Parathyroid adenoma (tissue), 2 donors: Measurements from ENCODE around the gene PDGFD.

Experiments
- H2AFZ ChIP-seq: fragments of 300-600 bp; sonication (generic); one replicate; pipeline ENCODE4 v1.7.0; 2017; ENCODE audit warnings: antibody characterized with exemption, mild to moderate bottlenecking
- H3K27ac ChIP-seq: fragments of 300-600 bp; sonication (generic); one replicate; pipeline ENCODE4 v1.7.0; 2017
- H3K27me3 ChIP-seq: fragments of 300-600 bp; sonication (generic); one replicate; pipeline ENCODE4 v1.7.0; 2017; ENCODE audit warnings: low read length; ENCODE audit not compliant: control insufficient read depth, insufficient read depth
- H3K36me3 ChIP-seq: fragments of 300-600 bp; sonication (generic); one replicate; pipeline ENCODE4 v1.7.0; 2017; ENCODE audit warnings: low read length; ENCODE audit not compliant: control insufficient read depth, insufficient read depth
- H3K4me1 ChIP-seq: fragments of 300-600 bp; sonication (generic); one replicate; pipeline ENCODE4 v1.7.0; 2017; ENCODE audit warnings: control low read depth
- H3K4me2 ChIP-seq: fragments of 300-600 bp; sonication (generic); one replicate; pipeline ENCODE4 v1.7.0; 2017; ENCODE audit warnings: low read length
- H3K4me3 ChIP-seq: fragments of 300-600 bp; sonication (generic); one replicate; pipeline ENCODE4 v1.7.0; 2017; ENCODE audit warnings: low read depth, low read length
- H3K79me2 ChIP-seq: fragments of 300-600 bp; sonication (generic); one replicate; pipeline ENCODE4 v1.7.0; 2017; ENCODE audit warnings: control low read depth
- H3K9ac ChIP-seq: fragments of 300-600 bp; sonication (generic); one replicate; pipeline ENCODE4 v1.7.0; 2017; ENCODE audit warnings: mild to moderate bottlenecking
- H3K9me3 ChIP-seq: fragments of 300-600 bp; sonication (generic); one replicate; pipeline ENCODE4 v1.7.0; 2017; ENCODE audit warnings: low read length; ENCODE audit not compliant: control insufficient read depth
- CTCF ChIP-seq: fragments of 300-600 bp; sonication (generic); IDR thresholded peaks from one replicate; pipeline ENCODE4 v1.7.0; 2017; ENCODE audit warnings: antibody characterized with exemption, mild to moderate bottlenecking
- donor health status: primary hyperparathyroidism.

PDGFD gene

GRCh38 chr11:104003491-104003890 lies 160.5 kb downstream of the PDGFD start:
- TF ChIP-seq CTCF = no peak

GRCh38 chr11:104001561-104002056 lies 162.3 kb downstream of the PDGFD start:
- Histone ChIP-seq H3K79me2 (no peaks in the 10 kb centered on the region), H3K36me3 (no peaks in the 10 kb centered on the region), H3K4me1 (no peaks in the 10 kb centered on the region), H3K9ac (no peak overlapping the region), H3K27me3 (no peaks in the 10 kb centered on the region), H3K9me3 (no peaks in the 10 kb centered on the region), H3K4me3 (no peak overlapping the region), H2AFZ (no peak overlapping the region), H3K4me2 (no peak overlapping the region), H3K27ac (no peak overlapping the region)
- no peak for TF ChIP-seq CTCF

More at GRCh38 chr11:104003491-104003890, 160.5 kb downstream of the PDGFD start:
- Histone ChIP-seq H3K4me1 (no peaks in the 10 kb centered on the region), H3K4me3 (no peak overlapping the region), H3K27me3 (no peaks in the 10 kb centered on the region), H3K9ac (no peak overlapping the region), H3K36me3 (no peaks in the 10 kb centered on the region), H3K27ac (no peak overlapping the region), H3K9me3 (no peaks in the 10 kb centered on the region), H3K4me2 (no peak overlapping the region), H3K79me2 (no peaks in the 10 kb centered on the region), H2AFZ (no peak overlapping the region)

- H3K27me3 ChIP-seq = no peaks in the 10 kb centered on the region
- H3K27ac ChIP-seq = no peak overlapping the region
- H3K9me3 ChIP-seq = no peaks in the 10 kb centered on the region
- no peaks in the 10 kb centered on the region for H3K79me2 ChIP-seq
- TF ChIP-seq CTCF = no peak
- no peak overlapping the region for H3K4me2 ChIP-seq
- H3K4me3 ChIP-seq = no peak overlapping the region
- no peaks in the 10 kb centered on the region for H3K36me3 ChIP-seq
- H3K4me1 ChIP-seq = no peaks in the 10 kb centered on the region
- H3K9ac ChIP-seq = no peak overlapping the region
- no peak overlapping the region for H2AFZ ChIP-seq
Measured at GRCh38 chr11:104000798-104001197, 163.1 kb downstream of the PDGFD start.

- no peaks in the 10 kb centered on the region for H3K4me1 ChIP-seq
- no peak overlapping the region for H3K4me3 ChIP-seq
- no peaks in the 10 kb centered on the region for H3K9me3 ChIP-seq
- no peak overlapping the region for H2AFZ ChIP-seq
- TF ChIP-seq CTCF = no peak
- no peak overlapping the region for H3K9ac ChIP-seq
- H3K27me3 ChIP-seq = no peaks in the 10 kb centered on the region
- no peak overlapping the region for H3K4me2 ChIP-seq
- H3K36me3 ChIP-seq = no peaks in the 10 kb centered on the region
- H3K27ac ChIP-seq = no peak overlapping the region
- H3K79me2 ChIP-seq = no peaks in the 10 kb centered on the region
Measured at GRCh38 chr11:103998826-103999508, 165.0 kb downstream of the PDGFD start.

- no peaks in the 10 kb centered on the region for H3K9me3 ChIP-seq
- H2AFZ ChIP-seq = no peak overlapping the region
- no peak overlapping the region for H3K4me2 ChIP-seq
- H3K36me3 ChIP-seq = no peaks in the 10 kb centered on the region
- no peak overlapping the region for H3K9ac ChIP-seq
- H3K27ac ChIP-seq = no peak overlapping the region
- no peaks in the 10 kb centered on the region for H3K79me2 ChIP-seq
- TF ChIP-seq CTCF = no peak
- no peaks in the 10 kb centered on the region for H3K4me1 ChIP-seq
- H3K4me3 ChIP-seq = no peak overlapping the region
- no peaks in the 10 kb centered on the region for H3K27me3 ChIP-seq
Measured at GRCh38 chr11:103997082-103997481, 166.9 kb downstream of the PDGFD start.
